NCI-H1436 (cell line): ENCODE measurements around the gene SULT1A2.
"Not testable (repeated sequence)": the region's sequence is repeated elsewhere in the genome, so short reads cannot be mapped to it uniquely, and the experiment has no call there.

Experiments
- DNase-seq: peaks from one replicate; lab custom pipeline; 2025; lab: John Stamatoyannopoulos, UW

SULT1A2 gene

DNA sequence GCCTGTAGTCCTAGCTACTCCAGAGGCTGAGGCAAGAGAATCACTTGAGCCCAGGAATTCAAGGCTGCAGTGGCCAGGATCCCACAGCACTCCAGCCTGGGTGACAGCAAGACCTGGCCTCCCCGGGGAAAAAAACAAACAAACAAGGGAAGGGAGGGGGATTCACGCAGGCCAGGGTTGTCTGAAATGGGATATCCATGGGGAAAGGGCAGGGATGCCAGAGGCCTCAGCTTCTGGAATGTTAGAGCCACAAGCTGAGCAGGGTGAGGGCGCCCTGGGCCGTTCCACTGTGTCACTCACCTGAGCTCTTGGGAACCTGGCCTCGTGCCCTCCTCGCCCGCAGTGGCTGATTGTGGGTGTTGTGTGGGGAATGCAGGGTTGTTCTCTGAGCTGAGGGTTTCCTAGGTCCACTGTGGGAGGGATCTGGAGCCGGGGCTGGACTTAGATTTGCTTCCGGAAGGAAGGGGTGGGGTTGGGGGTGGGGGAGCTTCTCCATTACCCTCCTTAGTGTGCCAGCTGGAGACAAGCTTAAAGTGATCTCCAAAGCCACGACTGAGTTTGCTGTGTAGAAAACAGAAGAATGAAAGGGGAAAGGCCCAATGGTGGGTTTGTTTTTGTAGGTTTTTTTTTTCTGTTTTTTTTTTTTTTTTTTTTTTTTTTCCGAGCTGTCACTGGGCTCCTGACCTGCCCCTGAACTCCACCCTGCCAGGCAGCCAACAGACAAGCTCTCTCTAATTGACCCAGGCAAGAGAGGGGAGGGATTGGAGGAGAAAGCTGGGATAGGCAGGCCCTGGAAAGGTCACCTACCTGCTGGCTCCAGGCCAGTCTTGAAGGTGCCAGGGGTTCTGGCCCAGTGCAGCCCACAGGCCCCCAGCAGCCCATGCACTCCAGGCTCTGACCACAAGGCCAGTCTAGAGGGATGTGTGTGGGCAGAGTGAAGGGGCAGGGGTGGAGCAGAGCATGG is 13.1 kb upstream of the SULT1A2 start, which contains the start of gene SULT1A1:
TSS of gene SULT1A1 (minus strand) at position 414 of the 964 bp plus-strand sequence. CDS start 1,189 bp downstream, outside the sequence.
- no peak for DNase-seq

DNA sequence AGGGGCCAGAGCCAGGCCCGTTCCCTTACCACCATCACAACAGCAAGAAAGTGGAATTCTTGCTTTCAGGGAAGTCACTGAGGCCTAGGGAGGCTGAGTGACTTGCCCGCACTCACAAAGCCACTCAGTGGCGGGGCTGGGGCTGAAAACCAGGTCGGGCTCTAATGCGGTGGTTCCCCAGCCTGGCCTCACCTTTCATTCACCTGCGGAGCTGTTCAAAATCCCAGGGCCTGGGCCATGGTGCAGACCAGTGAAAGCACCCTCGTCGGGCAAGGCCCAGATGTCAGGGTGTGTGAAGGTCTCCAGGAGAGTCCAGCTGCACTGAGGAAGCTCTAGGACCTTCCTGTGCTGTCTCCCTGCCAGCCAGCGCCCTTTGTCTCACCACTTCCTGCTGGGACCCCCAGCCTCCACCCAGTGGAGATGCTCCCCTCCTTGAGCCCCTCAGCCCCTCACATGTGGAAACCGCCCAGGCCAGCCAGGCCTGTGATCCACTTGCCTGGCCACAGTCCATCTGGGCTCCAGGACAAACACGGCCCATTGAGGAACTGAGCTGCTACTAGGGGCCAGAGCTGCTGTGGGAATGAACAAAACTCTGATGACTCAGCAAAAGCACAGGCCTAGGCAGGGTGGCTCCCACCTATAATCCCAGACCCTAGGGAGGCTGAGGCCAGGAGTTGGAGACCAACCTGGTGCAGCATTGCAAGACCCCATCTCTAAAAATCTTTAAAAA is 12.2 kb upstream of the SULT1A2 start:
- not testable (repeated sequence) for DNase-seq

DNA sequence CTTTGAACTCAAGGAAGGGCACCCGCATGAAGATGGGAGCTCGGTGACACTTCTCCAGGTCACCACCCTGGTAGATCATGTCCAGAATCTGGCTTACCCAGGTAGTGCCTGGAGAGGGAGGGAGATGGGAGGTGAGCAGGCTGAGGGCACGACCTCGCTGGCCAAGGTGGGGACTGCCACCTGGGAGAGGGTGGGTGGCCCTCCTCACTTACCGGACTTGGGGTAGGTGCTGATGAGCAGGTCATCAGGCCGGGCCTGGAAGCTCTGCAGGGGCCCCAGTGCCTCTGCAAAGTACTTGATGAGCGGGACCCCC is 11.6 kb upstream of the SULT1A2 start:
- DNase-seq: not testable (repeated sequence)

DNA sequence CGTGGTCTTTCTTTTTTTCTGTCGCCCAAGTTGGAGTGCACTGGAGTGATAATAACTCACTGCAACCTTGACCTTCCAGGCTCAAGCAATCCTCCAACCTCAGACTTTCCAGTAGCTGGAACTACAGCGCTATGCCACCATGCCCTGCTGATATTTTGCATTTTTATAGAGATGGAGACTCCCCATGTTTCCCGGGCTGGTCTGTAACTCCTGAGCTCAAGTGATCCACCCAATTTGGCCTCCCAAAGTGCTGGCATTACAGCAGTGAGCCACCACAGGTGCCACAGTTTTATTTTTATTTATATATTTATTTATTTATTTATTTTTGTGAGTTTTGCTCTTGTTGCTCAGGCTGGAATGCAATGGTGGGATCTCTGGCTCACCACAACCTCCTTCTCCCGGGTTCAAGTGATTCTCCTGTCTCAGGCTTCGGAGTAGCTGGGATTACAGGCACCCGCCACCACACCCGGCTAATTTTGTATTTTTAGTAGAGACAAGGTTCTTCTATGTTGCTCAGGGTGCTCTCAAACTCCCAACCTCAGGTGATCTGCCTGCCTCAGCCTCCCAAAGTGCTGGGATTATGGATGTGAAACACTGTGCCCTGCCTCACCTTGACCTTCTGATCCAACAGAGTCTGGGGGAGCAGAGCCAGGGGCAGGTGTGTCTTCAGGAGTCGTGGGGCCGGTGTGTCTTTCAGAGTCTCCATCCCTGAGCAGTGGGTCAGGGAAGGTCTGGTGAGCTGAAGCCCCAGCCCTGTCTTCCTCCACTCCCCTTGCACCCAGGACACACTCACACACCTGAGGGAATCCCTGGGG is 11.0 kb upstream of the SULT1A2 start:
- not testable (repeated sequence) for DNase-seq

DNA sequence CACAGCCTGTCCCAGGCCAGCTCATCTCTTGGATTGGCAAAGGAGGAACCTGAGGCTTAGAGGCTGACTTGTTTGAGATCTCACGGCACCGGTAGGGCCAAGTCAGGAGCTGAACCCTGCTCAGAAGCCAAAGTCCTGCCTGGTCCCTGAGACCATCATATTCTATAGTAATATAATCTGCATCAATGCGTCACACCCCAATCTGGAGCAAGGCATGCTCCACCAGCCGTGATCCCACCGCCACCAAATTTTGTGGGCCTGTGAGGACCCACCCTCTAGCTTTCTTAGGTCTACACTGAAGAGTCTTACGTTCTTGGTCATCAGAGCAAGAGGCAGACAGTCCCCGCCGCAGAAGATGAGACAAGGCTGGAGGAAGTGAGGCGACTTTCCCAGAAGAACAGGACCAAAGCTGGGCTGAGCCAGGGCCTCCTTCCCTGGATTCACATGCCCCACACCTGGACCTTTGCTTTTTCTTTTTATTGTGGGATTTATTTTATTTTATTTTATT is 10.3 kb upstream of the SULT1A2 start:
- DNase-seq: no peak

DNA sequence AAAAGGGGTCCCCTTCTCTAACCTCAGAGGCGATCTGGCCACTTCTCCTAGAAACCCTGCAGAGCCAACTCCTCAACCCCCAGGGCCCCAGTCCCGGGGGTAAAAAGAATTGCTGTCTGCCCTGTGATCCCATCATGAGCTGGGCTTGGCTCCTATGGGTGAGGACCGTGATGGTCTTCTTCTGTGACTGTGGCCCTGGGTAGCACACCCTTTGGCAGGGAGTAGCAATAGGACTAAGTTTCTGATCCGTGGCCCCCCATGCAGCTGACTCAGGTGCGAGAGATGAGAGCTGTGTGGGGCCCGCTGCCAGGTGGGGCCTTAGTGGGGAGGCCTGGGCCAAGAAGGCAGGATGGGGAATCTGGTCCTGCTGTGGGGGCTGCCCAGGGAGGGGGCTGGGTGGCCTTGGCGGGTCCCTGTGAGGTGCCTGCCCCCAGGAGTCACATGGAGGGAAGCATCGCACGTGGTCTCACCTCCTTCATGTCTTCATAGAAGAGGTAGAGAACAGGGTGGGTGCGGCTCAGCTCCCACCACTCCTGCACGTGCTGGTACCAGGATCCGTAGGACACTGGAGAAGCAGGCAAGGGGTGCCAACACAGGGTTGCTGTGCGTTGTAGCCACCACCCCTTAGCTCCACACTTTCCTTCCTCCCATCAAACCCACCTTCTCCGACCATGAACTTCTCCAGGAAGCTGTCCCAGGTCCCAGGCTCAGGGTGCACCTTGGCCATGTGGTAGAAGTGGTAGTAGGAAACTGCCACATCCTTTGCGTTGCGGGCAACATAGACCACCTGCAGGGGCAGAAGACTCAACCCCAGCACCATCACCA is 9.7 kb upstream of the SULT1A2 start:
- DNase-seq: no peak

DNA sequence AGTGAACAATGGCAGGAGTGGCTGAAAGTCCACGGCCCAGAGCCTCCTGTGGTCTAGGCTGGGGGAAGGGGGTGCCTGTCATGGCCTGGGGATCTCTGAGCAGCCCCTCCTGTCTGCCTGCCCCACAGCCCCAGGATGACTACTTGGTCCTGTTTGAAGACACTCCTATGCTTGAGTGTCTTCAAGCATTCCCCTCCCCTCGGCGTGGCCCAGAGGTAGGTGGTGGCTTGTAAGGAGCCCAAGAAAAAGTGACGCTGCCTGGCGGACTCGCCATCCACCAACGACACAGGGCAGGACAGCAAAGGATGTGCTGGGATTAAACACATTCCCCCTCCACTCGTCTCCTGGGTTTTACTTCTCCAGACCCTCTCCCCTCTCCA is 7.3 kb upstream of the SULT1A2 start:
- no peak for DNase-seq

DNA sequence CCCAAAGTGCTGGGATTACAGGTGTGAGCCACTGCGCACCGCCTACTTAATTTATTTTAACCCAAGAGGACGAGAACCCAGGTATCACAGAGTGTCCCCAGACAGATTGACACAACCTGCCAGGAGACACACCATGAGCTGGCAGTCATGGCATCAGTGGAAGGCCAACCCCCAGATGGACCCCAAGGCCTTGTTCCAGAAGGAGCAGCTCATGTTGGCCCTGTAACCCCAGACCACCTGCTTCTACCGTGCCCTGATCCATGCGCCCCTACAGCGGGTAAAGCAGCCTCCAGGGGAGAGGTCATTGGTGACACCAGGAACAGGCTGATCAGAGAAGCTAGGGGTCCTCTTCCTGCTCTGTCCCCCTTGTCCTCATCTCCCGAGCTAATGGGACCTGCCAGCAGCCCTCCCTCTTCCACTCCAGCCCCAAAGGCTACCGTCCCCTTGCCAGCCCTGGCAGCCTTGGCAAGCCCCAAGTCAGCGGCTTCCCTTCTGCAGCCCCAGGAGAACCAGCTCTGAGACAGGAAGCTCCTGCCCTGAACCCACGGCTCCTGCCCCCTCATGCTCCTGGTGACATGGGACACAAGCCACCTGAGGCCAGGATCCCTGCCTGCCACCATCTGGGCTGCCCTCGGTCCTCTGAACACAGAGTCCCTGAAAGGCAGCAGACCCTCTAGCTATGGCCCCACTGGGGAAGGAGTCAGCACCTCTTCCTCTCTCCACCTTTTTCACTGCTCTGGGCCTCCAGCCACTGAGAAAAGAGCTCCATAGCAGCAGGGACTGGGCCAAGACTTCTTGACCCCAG is 6.7 kb upstream of the SULT1A2 start:
- no peak for DNase-seq

DNA sequence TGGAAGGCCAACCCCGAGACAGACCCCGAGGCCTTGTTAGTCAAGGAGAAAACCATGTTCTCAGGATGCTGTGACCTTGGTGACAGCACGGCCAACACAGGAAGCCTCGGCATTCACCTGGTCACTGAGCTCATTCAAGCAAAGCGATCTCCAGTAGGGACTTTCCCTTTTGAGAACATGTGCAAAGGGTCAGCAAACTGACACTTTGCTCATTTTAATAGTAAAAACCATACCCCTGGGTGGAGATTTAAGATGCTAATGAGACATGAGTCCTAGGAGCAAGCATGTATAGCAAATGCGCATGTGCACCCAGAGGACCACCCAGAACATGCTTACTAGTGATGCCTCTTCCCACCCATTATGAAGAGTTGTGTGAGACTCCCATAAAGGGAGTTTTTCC is 5.7 kb upstream of the SULT1A2 start:
- DNase-seq: no peak

DNA sequence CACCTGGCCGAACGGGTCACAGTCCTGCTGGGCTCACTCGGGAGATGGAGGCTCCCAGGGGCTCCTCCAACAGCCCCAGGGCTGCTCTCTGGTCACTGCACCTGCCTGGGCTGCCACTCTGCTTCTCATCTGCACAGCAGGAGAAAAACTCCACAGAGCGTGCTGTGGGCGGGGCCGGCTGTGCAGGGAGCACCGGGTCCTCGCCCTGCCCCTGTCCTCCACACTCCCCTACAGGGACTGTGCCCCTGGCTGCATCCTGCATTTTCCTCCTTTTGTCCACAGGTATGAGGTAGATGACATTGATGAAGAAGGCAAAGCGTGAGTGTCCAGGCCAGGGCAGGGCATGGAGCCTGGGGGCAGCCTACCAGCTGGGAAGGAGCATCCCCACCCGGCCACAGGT is 5.2 kb upstream of the SULT1A2 start:
- DNase-seq: not testable (repeated sequence)

DNA sequence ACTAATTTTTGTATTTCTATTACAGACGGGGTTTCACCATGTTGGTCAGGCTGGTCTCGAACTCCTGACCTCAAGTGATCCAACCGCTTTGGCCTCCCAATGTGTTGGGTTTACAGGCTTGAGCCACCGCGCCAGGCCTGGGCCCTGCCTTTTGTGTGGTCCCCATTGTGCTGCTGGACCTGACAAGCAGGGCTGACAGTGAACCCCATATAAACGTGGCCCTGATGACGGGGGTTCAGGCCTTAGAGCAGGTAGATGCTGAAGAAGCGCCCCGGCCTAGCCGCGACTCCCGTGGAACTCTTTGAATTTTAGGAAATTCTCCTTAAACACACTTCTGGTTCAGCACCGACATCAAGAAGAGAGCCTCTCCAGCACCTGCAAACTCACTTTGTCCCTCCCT is 4.7 kb upstream of the SULT1A2 start:
- not testable (repeated sequence) for DNase-seq

DNA sequence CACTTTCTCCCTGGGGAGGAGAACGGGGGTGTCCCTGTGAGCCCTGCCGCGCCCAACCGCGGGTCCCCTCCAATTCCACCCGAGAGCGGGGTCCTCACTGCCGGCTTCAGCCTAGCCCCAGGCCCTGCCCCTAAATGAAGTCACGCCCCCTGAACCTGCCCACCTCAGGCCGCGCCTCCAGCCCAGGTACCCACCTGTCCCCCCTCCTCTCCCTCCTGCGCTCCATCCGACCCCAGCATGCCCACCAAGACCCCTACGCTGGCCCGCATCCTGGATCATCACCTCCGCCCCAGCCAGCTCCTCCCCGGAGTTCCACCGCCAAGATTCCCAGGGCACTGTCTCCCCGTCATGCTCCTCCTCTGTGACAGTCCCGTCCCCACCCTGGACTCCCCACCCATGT is 4.1 kb upstream of the SULT1A2 start:
- DNase-seq: not testable (repeated sequence)

DNA sequence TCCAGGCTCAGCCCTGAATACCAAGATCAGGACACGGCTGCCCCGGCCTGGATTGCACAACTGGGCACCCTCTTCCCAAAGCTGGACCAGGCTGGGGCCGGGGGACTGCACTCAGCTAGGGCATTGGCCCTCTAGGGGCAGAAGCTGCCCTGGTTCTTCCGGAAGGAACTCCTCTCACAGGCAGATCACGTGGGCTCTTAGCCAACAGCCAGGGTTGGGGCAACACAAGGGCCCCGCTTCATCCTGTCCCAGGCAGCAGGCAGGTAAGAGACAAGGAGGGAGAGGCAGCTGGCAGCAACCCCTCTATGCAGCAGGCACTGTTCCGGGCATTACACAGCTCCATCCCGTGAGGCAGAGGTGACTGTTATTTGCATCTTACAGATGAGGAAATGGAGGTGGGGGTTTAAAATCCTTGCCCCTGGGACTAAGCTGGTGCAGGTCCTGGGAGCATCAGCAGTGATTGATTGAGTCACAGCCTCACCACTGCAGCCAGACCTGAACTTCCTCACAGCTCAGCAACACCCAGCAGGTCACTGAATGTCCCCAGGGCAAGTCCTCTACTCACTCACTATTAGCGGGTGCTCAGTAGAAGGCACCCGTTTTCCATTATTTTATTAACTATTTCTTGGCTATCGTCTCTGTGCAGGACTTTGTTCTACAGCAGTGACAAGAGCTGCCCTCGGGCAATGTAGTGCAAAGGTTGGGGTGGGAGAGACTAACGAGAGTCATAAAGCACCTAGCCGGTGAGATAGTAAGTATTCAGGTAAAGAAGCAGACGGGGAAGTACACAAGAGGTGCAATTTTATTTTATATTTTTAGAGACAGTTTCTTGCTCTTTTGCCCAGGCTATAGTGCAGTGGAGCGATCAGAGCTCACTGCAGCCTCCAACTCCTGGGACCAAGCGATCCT is 2.8 kb upstream of the SULT1A2 start:
- not testable (repeated sequence) for DNase-seq

DNA sequence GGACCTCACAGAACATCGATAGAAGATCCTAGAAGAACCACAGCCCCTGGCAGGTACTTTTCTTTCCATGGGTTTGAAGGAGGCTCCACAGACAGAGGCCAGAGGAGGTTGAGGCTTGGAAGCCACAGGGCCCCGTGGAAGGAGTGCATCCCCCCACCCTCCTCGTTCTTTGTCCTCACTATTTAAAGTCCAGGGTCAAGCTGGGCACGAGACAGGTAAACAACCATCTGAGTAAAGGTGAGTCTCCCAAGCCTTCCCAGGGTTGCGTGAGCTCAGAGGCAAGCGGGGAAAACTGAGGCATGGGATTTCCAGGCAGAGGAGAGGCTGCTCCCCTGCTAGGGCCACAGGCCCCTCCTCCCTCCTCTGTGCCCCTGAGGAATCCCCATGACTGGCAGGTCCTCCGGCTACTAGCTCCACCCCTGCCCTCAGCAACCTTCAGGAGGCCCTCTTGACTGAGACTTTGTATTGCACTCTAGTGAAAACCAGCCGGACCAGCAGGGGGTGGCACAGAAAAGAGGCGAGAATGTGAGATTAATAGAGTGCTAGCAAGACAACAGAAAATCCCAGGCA is 927 bp upstream of the SULT1A2 start:
- no peak for DNase-seq

DNA sequence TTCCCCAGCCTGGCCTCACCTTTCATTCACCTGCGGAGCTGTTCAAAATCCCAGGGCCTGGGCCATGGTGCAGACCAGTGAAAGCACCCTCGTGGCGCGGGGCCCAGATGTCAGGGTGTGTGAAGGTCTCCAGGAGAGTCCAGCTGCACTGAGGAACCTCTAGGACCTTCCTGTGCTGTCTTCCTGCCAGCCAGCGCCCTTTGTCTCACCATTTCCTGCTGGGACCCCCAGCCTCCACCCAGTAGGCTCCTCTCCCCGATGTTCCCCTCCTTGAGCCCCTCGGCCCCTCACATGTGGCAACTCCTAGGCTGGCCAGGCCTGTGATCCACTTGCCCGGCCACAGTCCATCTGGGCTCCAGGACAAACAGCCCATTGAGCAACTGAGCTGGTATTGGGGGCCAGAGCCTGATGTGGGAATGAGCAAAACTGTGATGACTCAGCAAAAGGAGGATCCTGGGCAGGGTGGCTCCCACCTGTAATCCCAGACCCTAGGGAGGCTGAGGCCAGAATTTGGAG is 677 bp downstream of the SULT1A2 start:
- no peak for DNase-seq

DNA sequence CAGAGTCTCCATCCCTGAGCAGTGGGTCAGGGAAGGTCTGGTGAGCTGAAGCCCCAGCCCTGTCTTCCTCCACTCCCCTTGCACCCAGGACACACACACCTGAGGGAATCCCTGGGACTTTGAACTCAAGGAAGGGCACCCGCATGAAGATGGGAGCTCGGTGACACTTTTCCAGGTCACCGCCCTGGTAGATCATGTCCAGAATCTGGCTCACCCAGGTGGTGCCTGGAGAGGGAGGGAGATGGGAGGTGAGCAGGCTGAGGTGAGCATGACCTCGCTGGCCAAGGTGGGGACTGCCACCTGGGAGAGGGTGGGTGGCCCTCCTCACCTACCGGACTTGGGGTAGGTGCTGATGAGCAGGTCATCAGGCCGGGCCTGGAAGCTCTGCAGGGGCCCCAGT is 1.4 kb downstream of the SULT1A2 start:
- DNase-seq: not testable (repeated sequence)

DNA sequence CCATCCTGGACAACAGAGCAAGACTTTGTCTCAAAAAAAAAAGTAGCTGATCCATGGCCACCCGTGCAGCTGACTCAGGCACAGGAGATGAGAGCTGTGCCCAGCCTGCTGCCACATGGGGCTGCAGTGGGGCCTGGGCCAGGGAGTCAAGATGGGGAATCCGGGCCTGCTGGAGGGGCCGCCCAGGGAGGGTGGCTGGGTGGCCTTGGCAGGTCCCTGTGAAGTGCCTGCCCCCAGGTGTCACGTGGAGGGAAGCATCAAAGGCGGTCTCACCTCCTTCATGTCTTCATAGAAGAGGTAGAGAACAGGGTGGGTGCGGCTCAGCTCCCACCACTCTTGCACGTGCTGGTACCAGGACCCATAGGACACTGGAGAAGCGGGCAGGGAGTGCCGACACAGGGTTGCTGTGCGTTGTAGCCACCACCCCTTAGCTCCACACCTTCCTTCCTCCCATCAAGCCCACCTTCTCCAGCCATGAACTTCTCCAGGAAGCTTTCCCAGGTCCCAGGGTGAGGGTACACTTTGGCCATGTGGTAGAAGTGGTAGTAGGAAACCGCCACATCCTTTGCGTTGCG is 3.8 kb downstream of the SULT1A2 start:
- no peak for DNase-seq

DNA sequence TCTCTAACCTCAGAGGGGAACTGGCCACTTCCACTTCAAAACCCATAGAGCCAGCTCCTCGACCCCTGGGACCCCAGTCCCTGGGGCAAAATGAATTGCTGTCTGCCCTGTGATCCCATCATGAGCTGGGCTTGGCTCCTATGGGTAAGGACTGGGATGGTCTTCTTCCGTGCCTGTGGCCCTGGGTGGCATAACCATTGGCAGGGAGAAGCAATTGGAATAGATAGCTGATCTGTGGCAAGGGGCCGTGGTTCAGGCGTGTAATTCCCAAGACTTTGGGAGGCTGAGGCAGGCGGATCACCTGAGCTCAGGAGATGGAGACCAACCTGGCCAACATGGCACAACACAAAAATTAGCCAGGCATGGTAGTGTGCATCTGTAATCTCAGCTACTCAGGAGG is 4.3 kb downstream of the SULT1A2 start:
- DNase-seq: no peak
